ENCODE data around the gene SRPK3. TPM values are rescaled to one million over a fixed set of nuclear protein-coding genes. Genes with fewer than 3 reads are reported as not detected.

Gene SRPK3
- total RNA-seq, 1 donor from 2014 or later, result 0.17 TPM

DNA sequence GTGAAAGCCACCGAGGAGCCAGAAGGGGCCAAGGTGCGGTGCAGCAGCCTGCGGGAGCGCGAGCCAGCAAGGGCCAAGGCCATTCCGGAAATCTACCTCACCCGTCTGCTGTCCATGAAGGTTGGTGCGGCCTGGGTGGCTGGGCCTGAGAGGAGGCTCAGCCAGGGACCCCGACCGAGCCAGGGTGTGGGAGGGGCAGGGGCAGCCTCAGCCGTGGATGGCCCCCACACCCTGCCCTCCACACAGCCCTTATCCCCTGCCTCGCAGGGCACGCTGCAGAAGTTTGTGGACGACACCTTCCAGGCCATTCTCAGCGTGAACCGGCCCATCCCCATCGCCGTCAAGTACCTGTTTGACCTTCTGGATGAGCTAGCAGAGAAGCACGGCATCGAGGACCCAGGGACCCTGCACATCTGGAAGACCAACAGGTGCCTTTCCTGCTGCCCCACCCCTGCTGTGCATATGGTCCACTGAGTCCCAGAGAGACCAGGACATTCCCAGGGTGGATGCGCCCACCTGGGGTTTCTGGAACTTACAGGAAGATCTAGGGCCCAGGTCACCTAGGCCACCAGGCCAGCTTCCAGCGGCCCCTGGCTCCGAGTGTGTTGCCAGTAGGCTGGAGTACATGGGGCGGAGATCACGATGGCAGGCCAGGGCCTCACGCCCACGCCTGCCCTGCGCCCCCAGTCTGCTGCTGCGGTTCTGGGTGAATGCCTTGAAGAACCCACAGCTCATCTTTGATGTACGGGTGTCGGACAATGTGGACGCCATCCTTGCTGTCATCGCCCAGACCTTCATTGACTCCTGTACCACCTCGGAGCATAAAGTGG is 3.4 kb upstream of the SRPK3 start:
- no peak overlapping the region for H3K4me3 ChIP-seq (ENCODE audit: low read depth, low read length)
- TF ChIP-seq, protein P1, sequence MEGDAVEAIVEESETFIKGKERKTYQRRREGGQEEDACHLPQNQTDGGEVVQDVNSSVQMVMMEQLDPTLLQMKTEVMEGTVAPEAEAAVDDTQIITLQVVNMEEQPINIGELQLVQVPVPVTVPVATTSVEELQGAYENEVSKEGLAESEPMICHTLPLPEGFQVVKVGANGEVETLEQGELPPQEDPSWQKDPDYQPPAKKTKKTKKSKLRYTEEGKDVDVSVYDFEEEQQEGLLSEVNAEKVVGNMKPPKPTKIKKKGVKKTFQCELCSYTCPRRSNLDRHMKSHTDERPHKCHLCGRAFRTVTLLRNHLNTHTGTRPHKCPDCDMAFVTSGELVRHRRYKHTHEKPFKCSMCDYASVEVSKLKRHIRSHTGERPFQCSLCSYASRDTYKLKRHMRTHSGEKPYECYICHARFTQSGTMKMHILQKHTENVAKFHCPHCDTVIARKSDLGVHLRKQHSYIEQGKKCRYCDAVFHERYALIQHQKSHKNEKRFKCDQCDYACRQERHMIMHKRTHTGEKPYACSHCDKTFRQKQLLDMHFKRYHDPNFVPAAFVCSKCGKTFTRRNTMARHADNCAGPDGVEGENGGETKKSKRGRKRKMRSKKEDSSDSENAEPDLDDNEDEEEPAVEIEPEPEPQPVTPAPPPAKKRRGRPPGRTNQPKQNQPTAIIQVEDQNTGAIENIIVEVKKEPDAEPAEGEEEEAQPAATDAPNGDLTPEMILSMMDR (conservative IDR thresholded peaks at IDR 0.05; ENCODE audit: low read depth, low read length), result no peak
- no peak for DNase-seq (ENCODE audit: low read depth)

DNA sequence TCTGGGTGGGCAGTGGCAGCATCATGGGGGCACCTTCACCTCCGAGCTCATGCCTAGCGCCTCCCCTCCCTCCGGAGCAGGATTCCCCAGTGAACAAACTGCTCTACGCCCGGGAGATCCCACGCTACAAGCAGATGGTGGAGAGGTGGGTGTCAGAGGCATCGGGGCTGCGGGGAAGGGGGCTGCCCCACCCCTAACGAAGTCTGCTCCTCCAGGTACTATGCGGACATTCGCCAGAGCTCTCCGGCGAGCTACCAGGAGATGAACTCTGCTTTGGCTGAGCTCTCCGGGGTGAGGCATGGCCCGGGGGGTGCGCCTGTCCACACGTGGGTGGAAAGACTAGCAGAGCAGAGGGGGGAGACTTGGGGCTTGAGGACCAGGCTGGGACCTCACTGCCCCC is 2.7 kb upstream of the SRPK3 start:
- no peak overlapping the region for H3K4me3 ChIP-seq (ENCODE audit: low read depth, low read length)
- TF ChIP-seq, protein P1 (conservative IDR thresholded peaks at IDR 0.05; ENCODE audit: low read depth, low read length), result no peak
- DNase-seq (ENCODE audit: low read depth), result no peak

DNA sequence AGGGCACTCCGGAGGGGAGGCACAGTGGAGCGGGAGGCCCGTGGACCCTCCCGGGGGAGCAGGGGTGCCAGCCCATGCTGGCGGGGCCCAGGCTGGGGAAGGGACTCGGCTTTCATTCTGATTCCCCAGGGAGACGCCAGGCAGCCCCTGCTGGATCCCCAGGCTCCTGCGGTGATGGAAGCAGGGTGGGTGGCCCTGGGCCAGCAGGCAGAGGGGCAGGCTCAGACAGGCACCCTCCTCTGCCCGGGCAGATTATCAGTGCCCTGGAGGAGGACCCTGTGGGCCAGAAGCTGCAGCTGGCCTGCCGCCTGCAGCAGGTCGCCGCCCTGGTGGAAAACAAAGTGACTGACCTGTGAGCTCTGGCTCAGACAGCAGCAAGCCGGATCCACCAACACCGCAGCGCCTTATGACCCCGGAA is 2.1 kb upstream of the SRPK3 start:
- TF ChIP-seq, protein P1 (conservative IDR thresholded peaks at IDR 0.05; ENCODE audit: low read depth, low read length), result no peak
- H3K4me3 ChIP-seq (ENCODE audit: low read depth, low read length), result no peak overlapping the region
- DNase-seq (ENCODE audit: low read depth), result no peak

DNA sequence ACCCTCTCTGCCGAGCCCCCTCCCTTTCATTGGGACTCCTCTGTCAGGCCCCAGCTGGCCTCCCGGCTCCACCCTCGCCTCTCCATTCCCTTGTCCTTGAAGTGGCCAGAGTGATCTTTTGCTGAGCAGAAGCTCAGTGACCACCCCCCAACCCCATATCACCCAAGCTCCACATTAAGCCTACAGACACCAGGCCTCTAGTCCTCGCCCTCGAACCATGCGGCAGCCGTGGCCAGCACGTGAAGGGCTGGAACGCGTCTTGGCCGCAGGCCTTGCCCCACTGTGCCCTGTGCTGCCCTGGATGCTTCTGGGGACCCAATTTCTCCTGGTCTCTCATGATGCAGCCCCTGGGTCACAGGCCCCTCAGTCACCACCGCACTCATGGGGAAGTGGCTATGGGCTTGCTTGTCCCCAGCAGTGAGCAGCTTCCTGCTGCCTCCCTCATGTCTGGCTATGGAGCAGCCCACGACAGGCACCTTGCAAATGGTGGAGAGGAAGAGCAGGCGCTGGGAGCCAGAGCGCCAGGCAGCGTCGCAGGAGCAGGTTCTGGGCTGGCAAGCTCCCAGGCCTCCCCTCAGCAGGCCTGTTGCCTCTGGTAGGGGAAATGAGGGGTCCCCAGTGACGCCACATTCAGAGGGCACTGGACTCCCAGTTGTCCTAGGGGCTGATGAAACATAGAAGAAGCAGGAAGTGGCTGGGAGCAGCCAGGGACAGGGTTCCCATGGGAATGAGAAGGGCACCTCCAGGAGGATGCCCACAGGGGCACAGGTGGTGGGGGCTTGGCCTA is 757 bp upstream of the SRPK3 start:
- no peak overlapping the region for H3K4me3 ChIP-seq (ENCODE audit: low read depth, low read length)
- no peak for DNase-seq (ENCODE audit: low read depth)
- TF ChIP-seq, protein P1 (conservative IDR thresholded peaks at IDR 0.05; ENCODE audit: low read depth, low read length), result no peak

DNA sequence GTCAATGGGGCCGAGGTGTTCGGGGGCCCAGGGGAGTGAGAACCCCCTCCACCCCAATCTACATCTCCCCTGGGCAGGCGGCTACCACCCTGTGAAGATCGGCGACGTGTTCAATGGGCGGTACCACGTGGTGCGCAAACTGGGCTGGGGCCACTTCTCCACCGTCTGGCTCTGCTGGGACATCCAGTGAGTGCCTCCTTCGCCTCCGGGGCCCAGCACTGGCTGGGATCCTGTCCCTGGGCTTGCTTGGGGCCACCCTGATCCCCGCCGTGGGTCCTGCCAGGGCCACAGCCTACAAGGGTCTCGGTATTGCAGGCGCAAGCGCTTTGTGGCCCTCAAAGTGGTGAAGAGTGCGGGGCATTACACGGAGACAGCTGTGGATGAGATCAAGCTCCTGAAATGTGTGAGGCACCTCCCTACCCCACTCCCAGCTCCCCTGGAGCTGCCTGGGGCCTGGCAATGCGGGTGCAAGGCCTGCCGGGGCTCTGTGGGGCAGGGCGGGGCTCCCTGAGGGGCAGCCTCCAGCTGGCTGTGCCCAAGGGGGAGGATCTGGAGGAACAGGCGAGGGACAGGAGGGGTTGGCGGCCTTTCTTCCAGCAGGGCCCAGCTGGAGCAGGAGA is 697 bp downstream of the SRPK3 start:
- TF ChIP-seq, protein P1 (conservative IDR thresholded peaks at IDR 0.05; ENCODE audit: low read depth, low read length), result no peak
- no peak for DNase-seq (ENCODE audit: low read depth)
- H3K4me3 ChIP-seq (ENCODE audit: low read depth, low read length), result no peak overlapping the region

DNA sequence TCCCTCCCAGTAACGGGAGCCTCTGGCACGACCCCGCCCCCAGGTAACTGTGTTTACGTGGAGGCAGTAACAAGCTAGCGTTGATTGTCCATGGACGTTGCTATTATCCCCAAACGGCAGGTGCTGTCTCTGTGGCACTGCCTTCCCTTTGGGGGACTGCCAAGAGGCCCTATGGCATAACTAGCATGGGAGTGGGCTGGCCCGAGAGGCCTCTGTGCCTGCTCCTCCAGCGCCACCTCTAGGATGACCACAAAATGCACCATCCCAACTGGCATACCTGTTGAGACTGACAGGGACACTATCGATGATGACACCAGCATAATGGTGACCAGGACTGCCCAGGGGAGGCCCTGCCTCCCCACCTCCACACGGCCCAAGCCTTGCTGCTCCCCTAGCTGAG is 1.5 kb downstream of the SRPK3 start:
- TF ChIP-seq, protein P1 (conservative IDR thresholded peaks at IDR 0.05; ENCODE audit: low read depth, low read length), result no peak
- no peak overlapping the region for H3K4me3 ChIP-seq (ENCODE audit: low read depth, low read length)
- no peak for DNase-seq (ENCODE audit: low read depth)
